ENCODE results near the gene PHLPP2.
"Not testable (repeated sequence)": the region's sequence is repeated elsewhere in the genome, so short reads cannot be mapped to it uniquely, and the experiment has no call there.

The PHLPP2 gene

DNA sequence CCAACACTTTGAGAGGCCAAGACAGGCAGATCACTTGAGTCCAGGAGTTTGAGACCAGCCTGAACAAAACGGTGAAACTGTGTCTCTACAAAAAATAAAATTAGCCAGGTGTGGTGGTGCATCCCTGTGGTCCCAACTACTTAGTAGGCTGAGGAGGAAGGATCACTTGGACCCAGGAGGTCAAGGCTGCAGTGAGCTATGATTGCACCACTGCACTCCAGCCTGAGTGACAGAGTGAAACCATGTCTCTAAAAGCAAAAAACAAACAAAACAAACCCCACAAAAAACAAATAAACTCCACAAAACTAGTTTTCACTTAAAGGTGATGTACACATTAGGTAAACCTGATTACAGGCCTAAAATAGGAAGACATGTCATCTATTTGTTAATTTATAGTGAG is 58.2 kb downstream of the PHLPP2 start:
- DNase-seq, result no peak

DNA sequence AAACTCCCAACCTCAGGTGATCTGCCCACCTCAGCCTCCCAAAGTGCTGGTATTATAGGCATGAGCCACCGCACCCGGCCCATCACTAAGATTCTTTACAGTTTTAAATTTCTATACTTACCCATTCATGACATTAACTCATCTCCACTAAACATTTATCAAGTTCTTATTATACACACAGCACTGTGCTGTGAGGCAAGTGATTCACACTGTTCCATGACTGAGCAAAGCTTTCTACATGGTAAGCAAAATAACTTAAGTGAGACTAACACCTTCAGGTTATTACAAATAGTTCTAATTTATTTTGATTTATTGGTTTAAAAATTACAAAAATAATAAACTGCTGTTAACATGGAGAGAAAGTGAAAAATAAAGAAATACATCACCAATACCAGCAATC is 65.0 kb downstream of the PHLPP2 start:
- no peak for DNase-seq

- no peak for DNase-seq
Measured at GRCh38 chr16:71658771-71659170, 65.7 kb downstream of the PHLPP2 start.

DNA sequence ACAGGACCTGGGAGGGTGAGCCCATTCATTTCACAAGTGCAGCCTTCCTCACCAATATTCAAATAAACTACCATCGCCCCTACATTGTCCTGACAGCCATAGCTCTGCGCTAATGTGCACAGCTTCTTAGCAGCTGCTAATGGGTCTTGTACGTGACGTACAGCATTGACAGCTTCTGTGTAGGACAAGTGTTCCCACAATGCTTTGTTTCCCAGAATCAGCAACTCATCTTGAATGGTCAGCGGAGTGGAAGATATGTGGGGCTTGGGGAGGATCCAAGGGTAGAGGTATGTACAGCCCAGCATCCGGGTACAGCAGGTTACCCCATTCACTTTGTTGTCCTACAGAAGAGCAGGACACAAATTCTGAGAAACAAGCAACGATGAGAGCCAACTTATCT is 74.8 kb downstream of the PHLPP2 start:
- DNase-seq, result no peak

DNA sequence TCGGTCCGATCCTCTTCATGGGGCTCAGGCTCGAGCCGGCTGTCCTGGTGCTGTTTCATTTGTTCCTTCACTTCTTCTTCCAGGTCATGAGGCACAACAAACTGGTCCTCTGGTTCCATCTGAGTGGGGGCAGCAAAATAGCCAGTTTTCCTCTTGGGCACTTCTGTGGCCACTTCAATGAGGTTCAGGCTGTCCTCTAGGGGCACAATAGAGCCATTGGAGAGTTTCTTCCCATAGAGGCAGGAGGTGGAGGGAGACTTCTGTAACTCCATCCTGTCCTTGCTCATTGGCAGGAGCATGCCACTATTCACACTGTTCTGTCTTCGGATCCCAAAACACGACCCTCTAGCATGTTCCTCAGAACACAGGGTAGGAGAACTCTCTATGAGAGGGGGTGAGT is 75.6 kb downstream of the PHLPP2 start:
- no peak for DNase-seq

DNA sequence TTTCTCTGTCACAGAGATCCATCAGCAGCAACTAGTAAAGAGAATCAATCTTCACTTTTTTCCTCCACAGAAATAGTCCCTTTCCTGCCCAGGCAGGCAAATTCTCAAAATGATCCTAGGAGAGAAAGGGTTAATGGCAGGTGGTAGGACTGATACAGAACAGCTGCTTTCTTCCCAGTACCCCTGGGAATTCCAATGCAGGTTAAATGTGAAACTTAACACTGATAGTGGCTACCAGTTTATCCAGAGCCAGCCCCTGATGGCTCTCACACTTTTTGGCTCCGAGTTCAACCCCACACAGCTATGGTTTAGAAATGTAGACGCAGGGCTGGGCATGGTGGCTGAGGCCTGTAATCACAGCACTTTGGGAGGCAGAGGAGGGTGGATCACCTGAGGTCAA is 76.3 kb downstream of the PHLPP2 start:
- DNase-seq, result no peak

- DNase-seq, result no peak
Measured at GRCh38 chr16:71647391-71647790, 77.1 kb downstream of the PHLPP2 start.

GRCh38 chr16:71645450-71645849 is 79.1 kb downstream of the PHLPP2 start:
- DNase-seq, result no peak

DNA sequence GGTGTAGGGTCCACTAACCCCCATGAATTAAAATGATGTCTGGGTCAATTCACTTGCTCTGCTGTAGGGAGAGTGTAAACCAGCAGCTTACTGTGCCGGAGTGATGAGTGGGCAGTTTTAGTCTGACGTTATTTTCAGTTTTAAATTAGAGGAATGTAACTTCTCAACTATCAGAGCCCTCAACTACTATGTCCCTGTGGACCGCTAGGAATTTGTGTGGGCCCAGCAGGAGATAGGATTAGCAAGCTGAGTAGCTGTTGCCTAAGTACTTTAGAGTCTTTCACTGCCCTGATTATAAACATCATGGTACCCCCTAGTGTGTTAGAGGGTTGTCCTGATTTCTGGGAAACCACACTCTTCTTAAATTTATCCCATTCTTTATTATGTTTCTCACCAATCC is 87.1 kb downstream of the PHLPP2 start:
- no peak for DNase-seq

DNA sequence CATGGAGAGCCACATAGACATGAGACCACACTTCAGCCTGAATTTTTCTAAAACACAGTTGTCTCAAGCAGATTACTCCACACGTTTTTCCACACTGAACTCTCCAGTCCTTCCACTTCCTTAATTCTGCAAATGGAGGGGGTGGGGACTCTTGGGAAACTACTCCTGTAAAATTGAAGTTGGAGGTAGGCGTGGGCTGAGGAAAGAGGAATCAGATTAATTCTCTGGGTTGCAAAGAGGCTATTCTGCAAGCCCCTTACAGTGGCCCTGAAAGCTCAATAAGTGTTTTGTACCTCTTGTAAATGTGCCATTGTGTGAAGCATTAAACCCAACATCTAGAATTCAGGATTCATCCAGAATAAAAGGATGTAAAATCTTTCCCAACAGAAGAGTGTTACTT is 88.9 kb downstream of the PHLPP2 start:
- no peak for DNase-seq

DNA sequence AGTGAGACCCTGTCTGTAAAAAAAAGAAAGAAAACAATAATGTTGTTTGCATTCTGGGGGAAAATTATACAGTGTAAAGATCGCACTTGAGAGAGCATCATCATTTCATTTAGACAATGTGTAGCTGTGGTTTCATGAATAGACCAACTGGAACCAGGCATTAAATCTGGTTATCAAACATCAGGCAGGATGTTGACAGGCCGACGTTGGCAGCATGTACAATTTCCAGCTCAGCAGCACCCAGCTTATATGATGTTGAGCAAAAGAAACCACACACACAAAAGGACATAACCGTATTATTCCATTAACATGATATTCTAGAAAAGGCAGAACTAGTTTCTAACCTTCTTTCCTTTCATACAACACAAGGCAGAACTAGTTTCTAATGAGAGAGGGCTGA is 92.7 kb downstream of the PHLPP2 start:
- DNase-seq, result no peak

DNA sequence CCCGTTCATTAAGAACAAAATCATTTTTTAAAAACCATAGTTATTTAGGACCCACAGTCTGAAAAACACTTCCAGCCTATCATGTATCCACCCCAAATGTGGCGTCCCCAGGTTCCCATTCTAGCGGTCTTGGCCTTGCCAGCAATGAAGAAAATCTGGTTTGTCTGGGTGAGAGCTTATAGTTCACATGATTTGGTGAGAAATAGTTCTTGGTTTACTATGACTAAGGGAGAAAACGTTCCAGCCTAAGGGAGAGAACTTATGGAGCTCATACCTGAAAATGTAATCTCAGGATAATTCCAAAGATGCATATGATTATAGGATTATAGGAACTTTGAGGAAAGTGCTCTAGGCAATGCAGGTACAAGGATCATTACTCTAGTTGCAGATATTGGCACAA is 93.7 kb downstream of the PHLPP2 start:
- no peak for DNase-seq

DNA sequence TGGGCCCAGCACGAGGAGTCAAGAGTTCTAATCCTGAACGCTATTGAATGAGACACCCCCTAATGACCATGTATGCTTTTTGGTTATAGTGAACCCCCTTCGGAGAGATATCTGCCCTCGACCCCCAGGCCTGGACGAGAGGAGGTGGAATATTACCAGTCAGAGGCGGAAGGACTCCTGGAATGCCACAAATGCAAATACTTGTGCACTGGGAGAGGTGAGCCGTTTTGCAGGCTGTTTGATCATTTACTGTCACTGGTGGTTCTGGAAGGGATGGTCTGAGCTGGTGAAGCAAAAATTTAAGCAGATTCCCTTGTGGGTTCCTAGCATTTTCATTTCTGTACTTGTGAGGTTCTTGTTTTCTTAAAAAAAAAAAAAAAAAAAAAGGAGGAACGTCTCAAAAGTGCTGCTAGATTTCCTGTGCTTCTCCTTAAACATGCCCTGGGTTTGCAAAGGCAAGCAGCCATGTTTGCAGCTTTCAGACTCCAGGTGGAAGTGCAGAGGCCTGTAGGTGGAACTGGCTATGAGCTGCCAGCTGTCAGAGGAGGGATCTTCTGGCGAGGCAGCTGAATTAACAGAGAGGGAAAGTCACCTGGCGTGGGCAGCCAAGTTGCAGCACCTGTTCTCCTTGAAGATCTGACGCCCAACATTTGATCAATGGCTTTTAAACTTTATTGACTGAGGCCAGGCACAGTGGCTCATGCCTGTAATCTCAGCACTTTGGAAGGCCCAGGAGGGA is 95.1 kb downstream of the PHLPP2 start:
- no peak for DNase-seq

- DNase-seq, result no peak
Measured at GRCh38 chr16:71628810-71629209, 95.7 kb downstream of the PHLPP2 start.

DNA sequence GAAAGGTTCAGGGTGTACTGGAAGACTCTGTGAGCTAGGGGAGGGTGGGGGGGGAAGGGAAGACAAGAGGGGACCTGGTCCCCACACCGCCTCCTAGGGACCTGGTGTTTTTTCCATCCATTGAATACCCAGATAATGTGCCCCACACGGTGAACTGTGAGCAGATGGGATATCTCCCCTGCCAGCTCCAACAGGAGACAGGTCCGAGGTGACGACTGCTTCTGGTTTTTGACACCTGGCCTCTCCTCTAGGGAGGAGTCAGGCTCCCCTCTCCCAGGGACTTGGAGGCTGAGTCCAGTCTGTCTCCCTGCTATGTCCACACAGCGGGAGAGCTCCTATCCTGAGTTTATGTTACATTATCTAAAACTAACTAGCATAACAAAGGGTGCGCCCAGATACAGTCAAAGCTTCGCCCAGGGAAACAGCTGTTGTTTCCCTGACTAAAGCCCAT is 96.7 kb downstream of the PHLPP2 start:
- no peak for DNase-seq

GRCh38 chr16:71626858-71627213 is 97.7 kb downstream of the PHLPP2 start:
- no peak for DNase-seq

DNA sequence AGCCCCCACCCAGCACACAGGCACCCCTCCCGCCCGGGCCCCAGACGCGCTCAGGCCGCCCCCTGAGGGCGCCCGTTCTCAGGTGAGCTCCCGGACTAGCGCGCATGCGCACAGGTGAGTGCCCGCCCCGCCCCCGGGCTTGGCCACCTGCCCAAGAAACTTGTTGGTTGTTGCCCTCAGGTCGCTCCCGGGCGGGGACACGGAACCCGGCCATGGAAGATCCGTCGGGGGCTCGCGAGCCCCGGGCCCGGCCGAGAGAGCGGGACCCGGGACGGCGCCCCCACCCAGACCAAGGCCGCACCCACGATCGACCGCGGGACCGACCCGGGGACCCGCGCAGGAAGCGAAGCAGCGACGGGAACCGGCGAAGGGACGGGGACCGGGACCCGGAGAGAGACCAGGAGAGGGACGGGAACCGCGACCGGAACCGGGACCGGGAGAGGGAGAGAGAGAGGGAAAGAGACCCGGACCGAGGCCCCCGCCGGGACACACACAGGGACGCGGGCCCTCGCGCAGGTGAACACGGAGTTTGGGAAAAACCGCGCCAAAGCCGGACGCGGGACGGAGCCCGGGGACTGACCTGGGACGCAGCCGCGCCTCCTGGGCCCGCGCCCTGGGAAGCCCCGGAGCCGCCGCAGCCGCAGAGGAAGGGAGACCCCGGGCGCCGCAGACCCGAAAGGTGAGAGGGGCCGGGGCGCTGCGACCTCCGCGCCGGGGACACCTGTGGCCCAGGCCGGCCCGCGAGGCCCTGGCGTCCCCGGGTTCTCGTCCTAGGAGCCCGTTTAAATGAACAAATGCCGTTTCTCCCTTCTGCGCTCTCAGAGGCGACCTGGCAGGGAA is 98.3 kb downstream of the PHLPP2 start, which contains the start of gene MARVELD3:
MARVELD3 (plus strand) TSS at position 167 of the 840 bp plus-strand sequence; CDS start at position 213, 46 bp downstream.
- DNase-seq, result peak; percentile 29

- no peak for DNase-seq
Measured at GRCh38 chr16:71625113-71625850, 99.2 kb downstream of the PHLPP2 start.

GRCh38 chr16:71623597-71623996 is 100.9 kb downstream of the PHLPP2 start:
- DNase-seq, result no peak

DNA sequence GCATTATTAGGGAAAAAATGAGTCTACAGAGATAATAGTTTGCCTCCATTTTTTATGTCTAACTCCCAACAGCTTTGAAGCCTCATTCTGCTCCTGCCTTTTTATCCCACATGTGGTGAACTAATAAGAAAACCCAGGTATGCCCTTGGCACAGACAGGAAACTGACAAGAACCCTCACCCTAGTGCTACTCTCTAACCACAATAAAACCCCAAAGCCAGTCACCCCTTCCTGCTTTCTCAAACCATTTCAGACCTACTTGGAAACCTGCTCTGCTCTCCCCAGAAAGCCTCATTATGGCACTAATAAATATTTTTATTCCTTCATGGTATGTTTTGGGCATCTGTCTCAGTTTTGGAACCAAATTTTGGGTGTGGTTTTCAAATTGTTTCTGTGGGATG is 102.4 kb downstream of the PHLPP2 start:
- DNase-seq, result no peak

GRCh38 chr16:71618429-71618828 is 106.1 kb downstream of the PHLPP2 start:
- DNase-seq, result no peak

DNA sequence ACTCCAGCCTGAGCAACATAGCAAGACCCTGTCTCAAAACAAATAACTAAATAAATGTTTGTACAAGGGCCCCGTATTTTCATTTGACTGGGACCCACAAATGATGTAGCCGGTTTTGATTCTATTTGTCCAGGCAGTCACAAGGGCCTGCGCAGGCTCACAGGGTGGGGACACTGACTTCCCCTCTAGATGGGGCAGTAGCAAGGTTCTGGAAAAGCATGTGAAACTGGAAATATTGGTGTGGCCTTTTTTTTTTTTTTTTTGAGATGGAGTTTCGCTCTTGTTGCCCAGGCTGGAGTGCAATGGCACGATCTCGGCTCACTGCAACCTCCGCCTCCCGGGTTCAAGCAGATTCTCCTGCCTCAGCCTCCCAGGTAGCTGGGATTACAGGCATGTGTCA is 109.5 kb downstream of the PHLPP2 start:
- DNase-seq, result not testable (repeated sequence)

All from stimulated activated CD4-positive, alpha-beta T cell treated with anti-CD3 and anti-CD28 coated beads, Interleukin-4, amount 100 ng/mL, for 1 hour (primary cell).